NCI-H1930 (cell line): ENCODE results near the gene ADPRHL1.
A peak's percentile ranks its signal among the peaks of the same experiment; 100 is the strongest.

Experiments used
- DNase-seq, 2 experiments: peaks; one replicate each; lab custom pipeline; 2025; lab: John Stamatoyannopoulos, UW

ADPRHL1 gene

GRCh38 chr13:113452942-113453901 is at the start of gene ADPRHL1:
Gene ADPRHL1, minus strand, starts transcription at chr13:113453488. Its CDS starts 51 bp downstream, at chr13:113453437.
- no peak for DNase-seq

- no peak for DNase-seq
Measured at GRCh38 chr13:113502686-113503085, 49.4 kb upstream of the ADPRHL1 start.

- no peak for DNase-seq
Measured at GRCh38 chr13:113500530-113501265, 47.4 kb upstream of the ADPRHL1 start.

- DNase-seq = no peak
Measured at GRCh38 chr13:113499936-113500335, 46.6 kb upstream of the ADPRHL1 start.

- no peak for DNase-seq
Measured at GRCh38 chr13:113498905-113499304, 45.6 kb upstream of the ADPRHL1 start.

GRCh38 chr13:113497217-113497616 is 43.9 kb upstream of the ADPRHL1 start:
- DNase-seq = no peak

- DNase-seq = no peak
Measured at GRCh38 chr13:113495494-113496210, 42.4 kb upstream of the ADPRHL1 start.

- no peak for DNase-seq
Measured at GRCh38 chr13:113493315-113493951, 40.1 kb upstream of the ADPRHL1 start.

GRCh38 chr13:113491982-113492381 is 38.7 kb upstream of the ADPRHL1 start:
- DNase-seq = no peak

- DNase-seq = no peak
Measured at GRCh38 chr13:113491418-113491883, 38.2 kb upstream of the ADPRHL1 start.

- peak; percentile 90 to 95 for DNase-seq
Measured at GRCh38 chr13:113490496-113491417, 37.5 kb upstream of the ADPRHL1 start, which contains the start of gene DCUN1D2. Gene DCUN1D2, minus strand, starts transcription at chr13:113490711. Its CDS starts 42 bp downstream, at chr13:113490669.

- DNase-seq = no peak
Measured at GRCh38 chr13:113489549-113490495, 36.5 kb upstream of the ADPRHL1 start.

- no peak for DNase-seq
Measured at GRCh38 chr13:113489171-113489548, 35.9 kb upstream of the ADPRHL1 start.

GRCh38 chr13:113488283-113488682 is 35.0 kb upstream of the ADPRHL1 start:
- DNase-seq = no peak

GRCh38 chr13:113486698-113487097 is 33.4 kb upstream of the ADPRHL1 start:
- DNase-seq = no peak

- DNase-seq = no peak
Measured at GRCh38 chr13:113485545-113485944, 32.3 kb upstream of the ADPRHL1 start.

- no peak for DNase-seq
Measured at GRCh38 chr13:113483504-113484293, 30.4 kb upstream of the ADPRHL1 start.

GRCh38 chr13:113483081-113483480 is 29.8 kb upstream of the ADPRHL1 start:
- DNase-seq = no peak
